A673 (cell line): Measurements from ENCODE around the gene FAM120B. TPM values are rescaled to one million over a fixed set of nuclear protein-coding genes. Genes with fewer than 3 reads are reported as not detected.

Source experiments
- BruUV-seq: library from RNA; stranded (reverse); fragments of 400-500 nt; replicated peaks from 2 replicates; lab custom pipeline; 2021; lab: Mats Ljungman, UMichigan
- CTCF ChIA-PET: fragments of 300-600 bp; sonication (Branson Sonifier 250); formaldehyde crosslinking; loops from one replicate; lab custom pipeline; 2022; ENCODE audit warnings: antibody characterized with exemption; lab: Charles Lee
- POLR2A ChIA-PET: fragments of 300-600 bp; sonication (Branson Sonifier 250); formaldehyde crosslinking; loops from one replicate; lab custom pipeline; 2022; ENCODE audit warnings: antibody characterized with exemption; ENCODE audit not compliant: low non-redundant PET; lab: Charles Lee
- DNase-seq: peaks from one replicate; pipeline ENCODE4 v3.0.0-alpha.2; 2015; ENCODE audit warnings: low spot score
- H3K27ac ChIP-seq: fragments of 200-600 bp; sonication (generic); 2 replicates; pipeline ENCODE4 v1.5.1; 2016; ENCODE audit warnings: mixed run types, low read depth, mild to moderate bottlenecking, mixed read lengths, antibody characterized with exemption, low read length; ENCODE audit not compliant: poor library complexity, severe bottlenecking
- H3K27me3 ChIP-seq: fragments of 200-600 bp; sonication (generic); replicated peaks from 2 replicates; pipeline ENCODE4 v1.6.1; 2017; ENCODE audit warnings: mixed run types, low read depth, mild to moderate bottlenecking, mixed read lengths, antibody characterized with exemption, low read length; ENCODE audit not compliant: insufficient read depth, poor library complexity
- H3K36me3 ChIP-seq: fragments of 200-600 bp; sonication (generic); 2 replicates; pipeline ENCODE4 v1.6.1; 2016; ENCODE audit warnings: mixed run types, mild to moderate bottlenecking, mixed read lengths, antibody characterized with exemption, low read length; ENCODE audit not compliant: insufficient read depth, poor library complexity, severe bottlenecking
- H3K4me1 ChIP-seq: fragments of 200-600 bp; sonication (generic); 2 replicates; pipeline ENCODE4 v1.6.1; 2017; ENCODE audit warnings: mixed run types, mild to moderate bottlenecking, mixed read lengths, antibody characterized with exemption, low read length; ENCODE audit not compliant: insufficient read depth, poor library complexity, severe bottlenecking
- H3K4me3 ChIP-seq: fragments of 200-600 bp; sonication (generic); 2 replicates; pipeline ENCODE4 v1.5.1; 2016; ENCODE audit warnings: low read depth, mixed run types, mild to moderate bottlenecking, mixed read lengths, low read length; ENCODE audit not compliant: poor library complexity, severe bottlenecking
- H3K9me3 ChIP-seq: fragments of 200-600 bp; sonication (generic); 2 replicates; pipeline ENCODE4 v1.6.1; 2016; ENCODE audit warnings: mixed run types, low read depth, mild to moderate bottlenecking, mixed read lengths, antibody characterized with exemption, low read length; ENCODE audit not compliant: poor library complexity, severe bottlenecking
- CTCF ChIP-seq: fragments of 300-800, 200-600 bp; sonication (generic); conservative IDR thresholded peaks from 2 replicates; pipeline ENCODE4 v1.5.1; 2017; ENCODE audit warnings: low read depth, mild to moderate bottlenecking, antibody characterized with exemption, low read length, moderate library complexity, mixed read lengths
- EZH2 ChIP-seq: fragments of 200-600 bp; sonication (generic); IDR thresholded peaks from 2 replicates; pipeline ENCODE4 v1.6.1; 2017; ENCODE audit warnings: borderline replicate concordance, low read depth, mild to moderate bottlenecking, mixed read lengths, antibody characterized with exemption, low read length; ENCODE audit not compliant: poor library complexity, severe bottlenecking
- intact Hi-C: fragments of 100-400 bp; cut with micrococcal nuclease; formaldehyde crosslinking; loops from one replicate; pipeline ENCODE4 v1.10.0; 2022; ENCODE audit not compliant: unreplicated experiment
- total RNA-seq: library from RNA; stranded (reverse); gene quantifications from 2 replicates; pipeline ENCODE4 v1.2.3, GENCODE V29; 2021

Gene FAM120B
- total RNA-seq, 1 experiment from 2014 or later = 31.6 TPM

DNA sequence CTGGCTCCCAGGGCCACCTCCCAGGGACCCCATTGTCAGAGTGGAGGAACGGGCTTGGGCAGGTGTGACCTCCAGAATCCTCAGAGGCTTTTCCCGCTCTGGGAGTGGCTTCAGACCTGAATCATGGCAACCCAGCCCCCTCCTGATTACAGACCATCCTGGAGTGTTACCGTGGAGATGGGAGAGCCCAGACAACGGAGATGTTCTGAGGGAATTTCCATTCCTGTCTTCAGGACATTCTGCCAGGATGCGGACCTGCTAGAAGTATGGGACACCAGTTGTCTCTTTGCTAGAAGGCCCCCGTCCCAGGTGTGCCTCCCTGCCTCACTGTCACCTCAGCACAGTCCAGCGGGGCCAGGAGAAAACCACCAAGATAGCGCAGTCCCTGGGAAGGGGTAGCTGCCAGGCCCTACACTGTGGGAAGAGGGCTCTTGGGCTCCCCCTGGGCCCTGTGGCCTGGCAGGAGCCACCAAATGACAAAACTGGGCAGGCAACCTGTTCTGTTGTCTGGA is 136.6 kb downstream of the FAM120B start:
- 0 out of 2 replicates have a peak, but pooled peaks have one; percentile 17 for TF ChIP-seq CTCF
- no peak for TF ChIP-seq EZH2
- no peaks in the 10 kb centered on the region for H3K36me3 ChIP-seq
- intact Hi-C loops = no loop called here
- H3K27ac ChIP-seq = no peak overlapping the region
- no peaks in the 10 kb centered on the region for H3K27me3 ChIP-seq
- ChIA-PET POLR2A (no interaction called here), CTCF (no interaction called here)
- no TSS peak for BruUV-seq
- no peak overlapping the region for H3K4me3 ChIP-seq
- no peaks in the 10 kb centered on the region for H3K9me3 ChIP-seq
- no peaks in the 10 kb centered on the region for H3K4me1 ChIP-seq
- no peak for DNase-seq

DNA sequence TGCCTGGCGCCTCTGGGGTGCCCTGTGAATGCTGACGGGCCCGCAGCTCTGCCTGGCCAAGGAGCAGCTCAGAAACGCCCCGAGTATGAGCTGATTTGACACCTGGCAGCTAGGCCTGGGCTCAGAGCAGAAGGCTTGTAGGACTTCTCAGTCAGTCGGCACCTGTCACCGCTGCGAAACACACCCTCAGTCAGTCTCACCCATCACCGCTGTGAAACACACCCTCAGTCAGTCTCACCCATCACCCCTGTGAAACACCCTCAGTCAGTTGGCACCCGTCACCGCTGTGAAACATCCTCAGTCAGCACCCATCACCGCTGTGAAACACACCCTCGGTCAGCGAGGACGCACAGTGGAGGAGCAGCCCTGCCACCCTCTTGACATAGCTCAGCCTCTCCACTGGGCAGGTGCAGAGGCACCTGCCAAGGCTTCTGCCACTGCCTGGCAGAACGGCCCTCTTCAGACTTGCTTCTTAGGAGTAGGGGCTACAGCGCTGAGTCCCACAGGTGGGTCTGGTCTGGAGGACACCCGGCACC is 137.6 kb downstream of the FAM120B start:
- CTCF ChIA-PET = no interaction called here
- no TSS peak for BruUV-seq

GRCh38 chr6:170444811-170445211 is 138.3 kb downstream of the FAM120B start:
- Histone ChIP-seq H3K27ac (no peak overlapping the region), H3K4me3 (no peak overlapping the region), H3K27me3 (no peaks in the 10 kb centered on the region), H3K36me3 (no peaks in the 10 kb centered on the region), H3K4me1 (no peaks in the 10 kb centered on the region), H3K9me3 (no peaks in the 10 kb centered on the region)
- POLR2A ChIA-PET = no interaction called here
- TF ChIP-seq EZH2 = no peak
- TF ChIP-seq CTCF = no peak
- intact Hi-C loops = no loop called here
- BruUV-seq = no TSS peak
- DNase-seq = no peak
- CTCF ChIA-PET = no interaction called here

More for the DNA sequence above, 137.6 kb downstream of the FAM120B start:
- POLR2A ChIA-PET = no interaction called here
- intact Hi-C loops = no loop called here
- TF ChIP-seq CTCF = no peak
- no peak for TF ChIP-seq EZH2
- Histone ChIP-seq H3K36me3 (no peaks in the 10 kb centered on the region), H3K4me1 (no peaks in the 10 kb centered on the region), H3K9me3 (no peaks in the 10 kb centered on the region), H3K27me3 (no peaks in the 10 kb centered on the region), H3K4me3 (no peak overlapping the region), H3K27ac (no peak overlapping the region)
- DNase-seq = no peak
